Measurements from ENCODE around the gene PPP1R13B.

DNA sequence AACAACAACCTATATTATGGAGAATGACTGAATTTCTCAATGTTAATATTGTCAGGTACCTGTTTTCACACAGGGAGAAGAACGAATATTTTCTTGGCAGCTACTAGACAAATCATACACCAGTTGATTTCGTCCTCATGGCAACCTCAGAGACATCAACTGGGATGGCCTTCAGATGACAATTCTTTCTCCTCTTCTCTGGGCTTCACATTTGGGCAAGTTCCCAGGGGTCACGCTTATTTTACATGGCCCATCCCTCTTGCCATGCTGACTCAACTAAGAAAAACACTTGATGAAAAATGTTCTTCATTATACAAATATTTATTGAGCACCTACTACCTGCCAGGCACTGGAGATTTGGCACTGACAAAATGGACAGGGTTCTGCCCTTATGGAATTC lies 29.0 kb downstream of the PPP1R13B start:
- TF ChIP-seq, protein P1, sequence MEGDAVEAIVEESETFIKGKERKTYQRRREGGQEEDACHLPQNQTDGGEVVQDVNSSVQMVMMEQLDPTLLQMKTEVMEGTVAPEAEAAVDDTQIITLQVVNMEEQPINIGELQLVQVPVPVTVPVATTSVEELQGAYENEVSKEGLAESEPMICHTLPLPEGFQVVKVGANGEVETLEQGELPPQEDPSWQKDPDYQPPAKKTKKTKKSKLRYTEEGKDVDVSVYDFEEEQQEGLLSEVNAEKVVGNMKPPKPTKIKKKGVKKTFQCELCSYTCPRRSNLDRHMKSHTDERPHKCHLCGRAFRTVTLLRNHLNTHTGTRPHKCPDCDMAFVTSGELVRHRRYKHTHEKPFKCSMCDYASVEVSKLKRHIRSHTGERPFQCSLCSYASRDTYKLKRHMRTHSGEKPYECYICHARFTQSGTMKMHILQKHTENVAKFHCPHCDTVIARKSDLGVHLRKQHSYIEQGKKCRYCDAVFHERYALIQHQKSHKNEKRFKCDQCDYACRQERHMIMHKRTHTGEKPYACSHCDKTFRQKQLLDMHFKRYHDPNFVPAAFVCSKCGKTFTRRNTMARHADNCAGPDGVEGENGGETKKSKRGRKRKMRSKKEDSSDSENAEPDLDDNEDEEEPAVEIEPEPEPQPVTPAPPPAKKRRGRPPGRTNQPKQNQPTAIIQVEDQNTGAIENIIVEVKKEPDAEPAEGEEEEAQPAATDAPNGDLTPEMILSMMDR (IDR thresholded peaks at IDR 0.05 in 4 of 5, conservative IDR thresholded peaks at IDR 0.05 in 1 of 5) = no peak
- TF ChIP-seq POLR2A (IDR thresholded peaks at IDR 0.05) = no peak
